Right lobe of liver (tissue), 6 donors: ENCODE results near the gene SPIB. TPM values are rescaled to one million over a fixed set of nuclear protein-coding genes. Genes with fewer than 3 reads are reported as not detected.

Experiments used
- ATAC-seq, 4 donors: fragments of 200-7000 bp; cut with Tn5 transposase; one replicate each; pipeline ENCODE4 v1.9.1; 2020; ENCODE audit warnings: mild to moderate bottlenecking in 4 of 4, moderate library complexity in 4 of 4
- DNase-seq, 3 donors: peaks; one replicate each; pipeline ENCODE4 v3.0.0-alpha.2; 2020
- H3K27ac ChIP-seq, 3 donors: fragments of 200-600 bp; one replicate each; pipeline ENCODE4 v1.8.0; 2022
- H3K27me3 ChIP-seq, 2 donors: fragments of 200-600 bp; one replicate each; pipeline ENCODE4 v1.8.0; 2022
- H3K36me3 ChIP-seq, 4 donors: fragments of 200-600 bp; sonication (generic) in 1 of 4; one replicate each; pipeline versions ENCODE4 v1.5.1 to v1.8.0; 2017 to 2022; ENCODE audit warnings: control low read depth in 1 of 4
- H3K4me1 ChIP-seq, 4 donors: fragments of 200-600 bp; sonication (generic) in 1 of 4; one replicate each; pipeline versions ENCODE4 v1.5.1 to v1.8.0; 2017 to 2022; ENCODE audit warnings: control low read depth in 1 of 4
- H3K4me3 ChIP-seq, 3 donors: fragments of 200-600 bp; one replicate each; pipeline ENCODE4 v1.8.0; 2022
- H3K9me3 ChIP-seq, 4 donors: fragments of 200-600 bp; sonication (generic) in 1 of 4; one replicate each; pipeline versions ENCODE4 v1.5.1 to v1.8.0; 2017 to 2022; ENCODE audit warnings: control low read depth in 1 of 4
- CTCF ChIP-seq, 4 donors: fragments of 200-600 bp in 3 of 4; fragments of 450-650 bp in 1 of 4; IDR thresholded peaks; one replicate each; pipeline versions ENCODE4 v1.5.1 to v1.8.0; 2016 to 2022; ENCODE audit warnings: antibody characterized with exemption in 4 of 4, mild to moderate bottlenecking in 2 of 4
- POLR2A ChIP-seq: fragments of 450-650 bp; IDR thresholded peaks from one replicate; pipeline ENCODE4 v1.6.1; 2017; ENCODE audit warnings: antibody characterized with exemption, mild to moderate bottlenecking
- WGBS: methylation state at CpG from one replicate; pipeline ENCODE4 v1.1.6; 2018; ENCODE audit warnings: low coverage, low lambda C conversion rate; ENCODE audit not compliant: insufficient coverage; ENCODE audit errors: missing lambda C conversion rate; 5-methylcytosine and 5-hydroxymethylcytosine counted together
- intact Hi-C, 2 donors: fragments of 100-400 bp; cut with DNase I; formaldehyde crosslinking; loops; one replicate each; pipeline versions ENCODE4 v1.11.2 to v1.14.1; 2022
- total RNA-seq, 6 experiments: library from RNA; depleted of rRNA in 2 of 6; stranded (reverse); fragments of >200 nt in 2 of 6; fragmentation: NEBNext Ultra II Directional in 3 of 6; extraction: Animal tissue kit (Norgen Biotek cat#: 25700) in 3 of 6; gene quantifications; one replicate each; pipeline versions ENCODE4 v1.1.0 to v1.2.4, GENCODE V29; 2016 to 2023
- donor health status: DM: no; HTN: yes; CAD: no.
- donor health status: DM: no; HTN: no; CAD: no.
- donor health status: DM: no; HTN: no; CAD: no.
- donor health status: DM: no; HTN: yes; CAD: no.
- donor health status: DM: no; HTN: yes; CAD: no.

The SPIB gene
- total RNA-seq, 6 experiments from 2014 or later: 0.51 TPM; not detected in 5

GRCh38 chr19:50406829-50407228, 11.9 kb upstream of the SPIB start:
- H3K4me3 ChIP-seq: no peak overlapping the region
- H3K36me3 ChIP-seq: no peaks in the 10 kb centered on the region
- 90% methylated on average over 2 of the region's 19 CpGs for WGBS
- H3K4me1 ChIP-seq: no peaks in the 10 kb centered on the region
- ATAC-seq (no peak), DNase-seq (no peak)
- intact Hi-C loops: no loop called here
- H3K27ac ChIP-seq: no peak overlapping the region
- TF ChIP-seq POLR2A (no peak), CTCF (IDR thresholded peaks at IDR 0.05) (no peak)
- no peaks in the 10 kb centered on the region for H3K27me3 ChIP-seq
- no peaks in the 10 kb centered on the region for H3K9me3 ChIP-seq

- intact Hi-C loops: no loop called here
- H3K36me3 ChIP-seq: no peaks in the 10 kb centered on the region
- no peaks in the 10 kb centered on the region for H3K27me3 ChIP-seq
- H3K9me3 ChIP-seq: no peaks in the 10 kb centered on the region
- WGBS: no CpG with 5 or more reads among the region's 17 CpGs
- no peak for TF ChIP-seq CTCF (IDR thresholded peaks at IDR 0.05)
- TF ChIP-seq POLR2A: no peak
- no peak for ATAC-seq
- no peak overlapping the region for H3K27ac ChIP-seq
- H3K4me1 ChIP-seq: no peaks in the 10 kb centered on the region
- no peak overlapping the region for H3K4me3 ChIP-seq
- no peak for DNase-seq
These were observed 9.4 kb upstream of the SPIB start for GRCh38 chr19:50409347-50409746.

- ATAC-seq (no peak), DNase-seq (no peak)
- TF ChIP-seq CTCF (IDR thresholded peaks at IDR 0.05) (no peak), POLR2A (no peak)
- Histone ChIP-seq H3K27ac (no peak overlapping the region), H3K9me3 (no peaks in the 10 kb centered on the region), H3K27me3 (no peaks in the 10 kb centered on the region), H3K36me3 (no peaks in the 10 kb centered on the region), H3K4me1 (no peaks in the 10 kb centered on the region), H3K4me3 (no peak overlapping the region)
- intact Hi-C loops: no loop called here
- 53% methylated on average over 3 of the region's 10 CpGs for WGBS
These were observed 8.6 kb upstream of the SPIB start for GRCh38 chr19:50410109-50410508.

- H3K4me3 ChIP-seq: no peak overlapping the region
- no peak overlapping the region for H3K27ac ChIP-seq
- H3K27me3 ChIP-seq: no peaks in the 10 kb centered on the region
- H3K9me3 ChIP-seq: no peaks in the 10 kb centered on the region
- ATAC-seq (no peak), DNase-seq (no peak)
- TF ChIP-seq CTCF (IDR thresholded peaks at IDR 0.05) (no peak), POLR2A (no peak)
- WGBS: 97% methylated on average over 2 of the region's 2 CpGs
- intact Hi-C loops: no loop called here
- H3K36me3 ChIP-seq: no peaks in the 10 kb centered on the region
- H3K4me1 ChIP-seq: no peaks in the 10 kb centered on the region
These were observed 6.3 kb upstream of the SPIB start for GRCh38 chr19:50412419-50412818.

GRCh38 chr19:50413096-50413495, 5.6 kb upstream of the SPIB start:
- H3K36me3 ChIP-seq: no peaks in the 10 kb centered on the region
- H3K4me1 ChIP-seq: no peaks in the 10 kb centered on the region
- no peak overlapping the region for H3K4me3 ChIP-seq
- DNase-seq: no peak
- ATAC-seq: no peak
- TF ChIP-seq POLR2A: no peak
- no peak for TF ChIP-seq CTCF (IDR thresholded peaks at IDR 0.05)
- no peak overlapping the region for H3K27ac ChIP-seq
- no peaks in the 10 kb centered on the region for H3K9me3 ChIP-seq
- intact Hi-C loops: no loop called here
- H3K27me3 ChIP-seq: no peaks in the 10 kb centered on the region
- WGBS: 94% methylated on average over 7 of the region's 13 CpGs
